H1 (cell line): ENCODE data around the gene DSG4. TPM values are rescaled to one million over a fixed set of nuclear protein-coding genes. Genes with fewer than 3 reads are reported as not detected.
A peak's percentile ranks its signal among the peaks of the same experiment; 100 is the strongest.

ENCODE experiments used
- CTCF ChIA-PET: fragments of 300-600 bp; sonication (Branson Sonifier 250); formaldehyde crosslinking; loops from one replicate; lab custom pipeline; 2021; ENCODE audit not compliant: partially characterized antibody; lab: Charles Lee
- POLR2A ChIA-PET: fragments of 300-600 bp; sonication (Branson Sonifier 250); formaldehyde crosslinking; loops from one replicate; lab custom pipeline; 2021; ENCODE audit warnings: inconsistent platforms; ENCODE audit not compliant: partially characterized antibody; lab: Charles Lee
- DNase-seq, 2 experiments: peaks; one replicate each; pipeline versions ENCODE4 v3.0.0 to v3.0.0-alpha.2; 2010 to 2022; ENCODE audit warnings: low spot score in 2 of 2, low read depth in 1 of 2, mixed read lengths in 1 of 2
- FAIRE-seq: peaks from 2 replicates; lab custom pipeline; 2011; peaks lifted over from hg19 to GRCh38; lab: Jason Lieb, UNC
- H2AFZ ChIP-seq: 2 replicates; pipeline ENCODE4 v1.8.1; 2012; ENCODE audit warnings: low read length, inconsistent platforms
- H2AK5ac ChIP-seq: 2 replicates; pipeline ENCODE4 v1.6.1; 2013; ENCODE audit warnings: low read depth, low read length
- H2BK120ac ChIP-seq: replicated peaks from 2 replicates; pipeline ENCODE3; 2013; ENCODE audit warnings: low read depth, low read length, inconsistent platforms
- H2BK12ac ChIP-seq: 2 replicates; pipeline ENCODE4 v1.6.1; 2013; ENCODE audit warnings: low read depth, low read length
- H2BK15ac ChIP-seq: 2 replicates; pipeline ENCODE4 v1.6.1; 2013; ENCODE audit warnings: low read length
- H2BK20ac ChIP-seq: 2 replicates; pipeline ENCODE4 v1.6.1; 2013; ENCODE audit warnings: low read length
- H2BK5ac ChIP-seq: 2 replicates; pipeline ENCODE4 v1.6.1; 2013; ENCODE audit warnings: low read depth, low read length
- H3K14ac ChIP-seq: 2 replicates; pipeline ENCODE4 v1.6.1; 2013; ENCODE audit warnings: inconsistent platforms; ENCODE audit not compliant: insufficient read length
- H3K18ac ChIP-seq: 2 replicates; pipeline ENCODE4 v1.6.1; 2013; ENCODE audit warnings: low read length; ENCODE audit errors: extremely low read depth
- H3K23ac ChIP-seq: 2 replicates; pipeline ENCODE4 v1.6.1; 2013; ENCODE audit warnings: inconsistent platforms; ENCODE audit not compliant: insufficient read length
- H3K23me2 ChIP-seq: 2 replicates; pipeline ENCODE4 v1.6.1; 2013; ENCODE audit warnings: low read depth, low read length
- H3K27ac ChIP-seq: 2 replicates; pipeline ENCODE4 v1.6.1; 2011; ENCODE audit warnings: low read depth, low read length, inconsistent platforms
- H3K27me3 ChIP-seq, 4 experiments: replicated peaks in 1 of 4; 1 replicate in 1 of 4; 2 replicates in 3 of 4; pipeline versions ENCODE4 v1.6.1 to v1.8.1; 2011 to 2013; ENCODE audit warnings: low read length in 3 of 4, mild to moderate bottlenecking in 3 of 4, inconsistent platforms in 2 of 4, mixed read lengths in 2 of 4, moderate library complexity in 1 of 4; ENCODE audit not compliant: control insufficient read depth in 3 of 4, insufficient read depth in 3 of 4; ENCODE audit errors: extremely low read depth in 1 of 4
- H3K36me3 ChIP-seq, 4 experiments: 2 replicates each; pipeline versions ENCODE4 v1.6.1 to v1.8.1; 2011 to 2013; ENCODE audit warnings: mild to moderate bottlenecking in 4 of 4, low read length in 3 of 4, moderate library complexity in 2 of 4, control low read depth in 1 of 4, inconsistent platforms in 1 of 4; ENCODE audit not compliant: insufficient read depth in 4 of 4, control insufficient read depth in 2 of 4
- H3K4ac ChIP-seq: replicated peaks from 2 replicates; pipeline ENCODE3; 2013; ENCODE audit warnings: low read length, low read depth, mixed read lengths, inconsistent platforms; ENCODE audit not compliant: insufficient read length
- H3K4me1 ChIP-seq, 4 experiments: replicated peaks in 1 of 4; 1 replicate in 1 of 4; 2 replicates in 3 of 4; pipeline versions ENCODE4 v1.6.1 to v1.8.1; 2011 to 2013; ENCODE audit warnings: low read length in 3 of 4, inconsistent platforms in 2 of 4, mixed read lengths in 1 of 4; ENCODE audit not compliant: insufficient read depth in 4 of 4, control insufficient read depth in 3 of 4
- H3K4me2 ChIP-seq, 2 experiments: 2 replicates each; pipeline versions ENCODE4 v1.6.1 to v1.8.1; 2011 to 2013; ENCODE audit warnings: low read depth in 2 of 2, low read length in 2 of 2, control low read depth in 1 of 2, inconsistent platforms in 1 of 2, mild to moderate bottlenecking in 1 of 2; ENCODE audit not compliant: insufficient read depth in 1 of 2
- H3K4me3 ChIP-seq, 4 experiments: fragments of 200-600, 300-600 bp in 1 of 4; sonication (generic), shearing (Covaris generic), sonication (Bioruptor Twin) in 1 of 4; 2 replicates each; pipeline versions ENCODE4 v1.5.1 to v1.8.1; 2011 to 2016; ENCODE audit warnings: low read length in 4 of 4, low read depth in 3 of 4, control low read depth in 2 of 4, inconsistent platforms in 2 of 4, mild to moderate bottlenecking in 2 of 4, mixed read lengths in 1 of 4, moderate library complexity in 1 of 4; ENCODE audit not compliant: insufficient read depth in 2 of 4; ENCODE audit errors: extremely low read depth in 1 of 4
- H3K56ac ChIP-seq: replicated peaks from 2 replicates; pipeline ENCODE3; 2013; ENCODE audit warnings: low read depth, mild to moderate bottlenecking, mixed read lengths, low read length, inconsistent platforms; ENCODE audit not compliant: insufficient read length
- H3K79me1 ChIP-seq: 2 replicates; pipeline ENCODE4 v1.6.1; 2013; ENCODE audit warnings: low read depth, low read length, control low read depth
- H3K79me2 ChIP-seq, 2 experiments: 2 replicates each; pipeline versions ENCODE4 v1.6.1 to v1.8.1; 2012 to 2013; ENCODE audit warnings: low read length in 2 of 2, mild to moderate bottlenecking in 2 of 2, inconsistent platforms in 1 of 2; ENCODE audit not compliant: insufficient read depth in 2 of 2, control insufficient read depth in 1 of 2
- H3K9ac ChIP-seq, 4 experiments: replicated peaks in 1 of 4; 1 replicate in 1 of 4; 2 replicates in 3 of 4; pipeline versions ENCODE4 v1.6.1 to v1.8.1; 2011 to 2013; ENCODE audit warnings: low read depth in 3 of 4, low read length in 3 of 4, control low read depth in 2 of 4, mild to moderate bottlenecking in 2 of 4, moderate library complexity in 2 of 4, inconsistent platforms in 1 of 4; ENCODE audit errors: extremely low read depth in 1 of 4
- H3K9me3 ChIP-seq, 2 experiments: 2 replicates each; pipeline versions ENCODE4 v1.6.1 to v1.8.1; 2012 to 2013; ENCODE audit warnings: mild to moderate bottlenecking in 2 of 2, moderate library complexity in 2 of 2, control low read depth in 1 of 2, inconsistent platforms in 1 of 2, low read depth in 1 of 2, low read length in 1 of 2, mixed read lengths in 1 of 2; ENCODE audit not compliant: insufficient read depth in 2 of 2
- H4K20me1 ChIP-seq, 2 experiments: replicated peaks in 1 of 2; 2 replicates each; pipeline versions ENCODE3 to v1.8.1; 2011 to 2013; ENCODE audit warnings: inconsistent platforms in 2 of 2, low read length in 2 of 2, mild to moderate bottlenecking in 1 of 2; ENCODE audit not compliant: insufficient read depth in 2 of 2, control insufficient read depth in 1 of 2
- H4K5ac ChIP-seq: 2 replicates; pipeline ENCODE4 v1.6.1; 2013; ENCODE audit warnings: low read length, low read depth, mixed read lengths, inconsistent platforms; ENCODE audit not compliant: insufficient read length
- H4K8ac ChIP-seq: 2 replicates; pipeline ENCODE4 v1.8.0; 2013; ENCODE audit warnings: mild to moderate bottlenecking, moderate library complexity, low read length, inconsistent platforms; ENCODE audit not compliant: insufficient read depth; ENCODE audit errors: extremely low read depth
- H4K91ac ChIP-seq: replicated peaks from 2 replicates; pipeline ENCODE3; 2013; ENCODE audit warnings: low read length, mixed read lengths, inconsistent platforms; ENCODE audit not compliant: insufficient read length
- KDM5A ChIP-seq: fragments of 200-600 bp; IDR thresholded peaks from 2 replicates; pipeline ENCODE4 v1.7.1; 2012; ENCODE audit warnings: mild to moderate bottlenecking, low read length, inconsistent platforms, mixed read lengths
- WGBS, 2 experiments: shearing (Covaris generic) in 1 of 2; methylation state at CpG; one replicate each; pipeline versions ENCODE4 v1.1.6 to v1.1.7; 2013 to 2015; ENCODE audit warnings: low lambda C conversion rate in 2 of 2, mixed read lengths in 2 of 2, inconsistent platforms in 1 of 2, low coverage in 1 of 2, missing lambda C conversion rate in 1 of 2; ENCODE audit not compliant: insufficient replicate concordance in 2 of 2, insufficient coverage in 1 of 2, insufficient read length in 1 of 2; ENCODE audit errors: extremely low coverage in 1 of 2, missing lambda C conversion rate in 1 of 2; 5-methylcytosine and 5-hydroxymethylcytosine counted together
- polyA plus RNA-seq, 7 experiments: library from polyadenylated mRNA; depleted of rRNA in 3 of 7; stranded (reverse) in 5 of 7; unstranded in 2 of 7; fragments of >200 nt in 5 of 7; fragments of 200-250 nt in 2 of 7; gene quantifications; 1 replicate in 5 of 7; 2 replicates in 1 of 7; 4 replicates in 1 of 7; pipeline versions ENCODE4 v1.2.1 to v1.2.3, GENCODE V29; 2011 to 2013; ENCODE audit warnings: missing spikeins in 2 of 7, mixed read lengths in 2 of 7
- total RNA-seq: library from RNA; stranded (reverse); fragmentation: NEBNext Ultra II Directional; extraction: Animal tissue kit (Norgen Biotek cat#: 25700); gene quantifications from 2 replicates; pipeline ENCODE4 v1.2.1, GENCODE V29; 2021

DSG4 gene
- total and polyA plus RNA-seq, 2 of the 8 experiments (the other 6 are each of a cell fraction or from before 2014, with no cell fraction given) = not detected

DNA sequence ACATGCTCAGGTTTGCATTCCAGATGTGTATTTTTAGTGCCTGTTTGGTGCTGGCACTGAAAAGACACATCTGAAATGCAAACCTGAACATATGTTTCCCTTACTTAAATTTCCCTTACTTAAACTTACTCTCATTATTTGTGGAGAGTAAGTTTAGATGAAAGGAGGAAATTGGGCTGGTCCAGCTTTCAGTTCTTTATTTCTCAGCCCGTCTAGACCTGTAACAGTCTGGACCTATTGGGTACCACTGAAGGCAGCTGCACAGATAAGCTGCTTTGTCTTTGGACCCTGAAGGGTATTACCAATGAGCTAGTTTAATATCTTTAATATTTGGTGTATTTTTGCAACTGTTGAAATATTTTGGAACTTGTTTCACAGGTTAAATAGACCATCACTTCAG is 54.0 kb downstream of the DSG4 start:
- no peak overlapping the region for H4K8ac ChIP-seq
- no peak overlapping the region for H2AFZ ChIP-seq
- H2BK5ac ChIP-seq = no peak overlapping the region
- H3K27ac ChIP-seq = no peak overlapping the region
- no peak overlapping the region for H3K23ac ChIP-seq
- no peak overlapping the region for H3K4me3 ChIP-seq
- no peak overlapping the region for H3K56ac ChIP-seq
- no peaks in the 10 kb centered on the region for H3K79me2 ChIP-seq
- no peak overlapping the region for H3K4ac ChIP-seq
- no peaks in the 10 kb centered on the region for H3K9me3 ChIP-seq
- WGBS, 2 experiments = 86% methylated on average over 1 of the region's 1 CpG; no CpG with 5 or more reads in 1 of the 2 experiments
- H3K4me2 ChIP-seq = no peak overlapping the region
- H3K27me3 ChIP-seq = no peaks in the 10 kb centered on the region
- no peaks in the 10 kb centered on the region for H3K23me2 ChIP-seq
- H3K79me1 ChIP-seq = no peaks in the 10 kb centered on the region
- FAIRE-seq (no peak), DNase-seq (no peak)
- H3K9ac ChIP-seq = no peak overlapping the region
- peak overlapping the region; percentile 20 for H2BK120ac ChIP-seq
- ChIA-PET CTCF (interaction anchor here (0.6 to 1.1 kb wide), 5 partner anchors 9 to 558 kb away, joined by 3 to 4 read pairs (median 3); no protein-coding TSS in a partner anchor), POLR2A (interaction anchor here (1.0 kb wide), 1 partner anchor 12 kb away, joined by 3 read pairs; no protein-coding TSS in a partner anchor)
- H3K36me3 ChIP-seq = no peaks in the 10 kb centered on the region
- no peak overlapping the region for H3K14ac ChIP-seq
- TF ChIP-seq KDM5A = no peak
- no peak overlapping the region for H2BK15ac ChIP-seq
- no peak overlapping the region for H2BK20ac ChIP-seq
- no peak overlapping the region for H3K18ac ChIP-seq
- H2AK5ac ChIP-seq = no peak overlapping the region
- H4K5ac ChIP-seq = no peak overlapping the region
- H4K20me1 ChIP-seq = no peaks in the 10 kb centered on the region
- H3K4me1 ChIP-seq = no peaks in the 10 kb centered on the region
- no peak overlapping the region for H4K91ac ChIP-seq
- no peak overlapping the region for H2BK12ac ChIP-seq
